Vagina (tissue), 2 donors: ENCODE data around the gene SLC17A1. TPM values are rescaled to one million over a fixed set of nuclear protein-coding genes. Genes with fewer than 3 reads are reported as not detected.

Source experiments
- DNase-seq, 2 donors: peaks; one replicate each; pipeline ENCODE4 v3.0.0-alpha.2; 2017; ENCODE audit errors: extremely low spot score in 2 of 2
- H3K27ac ChIP-seq: fragments of 200-600 bp; sonication (generic); one replicate; pipeline ENCODE4 v1.5.1; 2019
- H3K27me3 ChIP-seq: fragments of 200-600 bp; sonication (generic); one replicate; pipeline ENCODE4 v1.5.1; 2019
- H3K36me3 ChIP-seq, 2 donors: fragments of 200-600 bp; sonication (generic); one replicate each; pipeline ENCODE4 v1.5.1; 2017 to 2019
- H3K4me1 ChIP-seq: fragments of 200-600 bp; sonication (generic); one replicate; pipeline ENCODE4 v1.5.1; 2019
- H3K4me3 ChIP-seq, 2 donors: fragments of 200-600 bp; sonication (generic); 1 replicate in 1 of 2; 2 replicates in 1 of 2; pipeline ENCODE4 v1.5.1; 2016 to 2019
- H3K9me3 ChIP-seq: fragments of 200-600 bp; sonication (generic); one replicate; pipeline ENCODE4 v1.5.1; 2019
- CTCF ChIP-seq, 3 experiments: fragments of 450-650 bp in 2 of 3; fragments of 200-600 bp in 1 of 3; sonication (generic) in 1 of 3; IDR thresholded peaks; one replicate each; pipeline ENCODE4 v1.5.1; 2017 to 2019; ENCODE audit warnings: antibody characterized with exemption in 3 of 3, mild to moderate bottlenecking in 2 of 3, moderate library complexity in 2 of 3
- POLR2A ChIP-seq, 2 donors: fragments of 450-650 bp; IDR thresholded peaks; one replicate each; pipeline ENCODE4 v1.6.1; 2017; ENCODE audit warnings: antibody characterized with exemption in 2 of 2, mild to moderate bottlenecking in 2 of 2, moderate library complexity in 2 of 2
- POLR2AphosphoS5 ChIP-seq, 2 donors: sonication (generic); formaldehyde crosslinking; IDR thresholded peaks; one replicate each; pipeline ENCODE4 v1.9.0; 2017; ENCODE audit warnings: antibody characterized with exemption in 2 of 2, mild to moderate bottlenecking in 2 of 2, low read depth in 1 of 2; ENCODE audit not compliant: insufficient read depth in 1 of 2
- intact Hi-C: fragments of 100-400 bp; cut with DNase I; formaldehyde crosslinking; loops from one replicate; pipeline ENCODE4 v1.15.1; 2023
- total RNA-seq: library from RNA; depleted of rRNA; stranded (reverse); fragments of >200 nt; gene quantifications from one replicate; pipeline ENCODE4 v1.2.3, GENCODE V29; 2016

The SLC17A1 gene
- total RNA-seq, 1 donor from 2014 or later: not detected

- Histone ChIP-seq H3K9me3 (no peaks in the 10 kb centered on the region), H3K27me3 (no peaks in the 10 kb centered on the region), H3K4me3 (no peak overlapping the region), H3K27ac (no peak overlapping the region), H3K4me1 (no peaks in the 10 kb centered on the region), H3K36me3 (no peaks in the 10 kb centered on the region)
- no peak for DNase-seq
- TF ChIP-seq POLR2A (IDR thresholded peaks at IDR 0.05): no peak
- no peak for TF ChIP-seq CTCF (IDR thresholded peaks at IDR 0.05)
- TF ChIP-seq POLR2AphosphoS5 (IDR thresholded peaks at IDR 0.05; ENCODE audit: insufficient read depth in 1 of 2, low read depth in 1 of 2): no peak
- intact Hi-C loops: no loop called here
Measured at GRCh38 chr6:25875563-25875905, 43.7 kb upstream of the SLC17A1 start.

GRCh38 chr6:25874822-25875562 lies 43.1 kb upstream of the SLC17A1 start:
- H3K27ac ChIP-seq: no peak overlapping the region
- H3K36me3 ChIP-seq: no peaks in the 10 kb centered on the region
- H3K9me3 ChIP-seq: no peaks in the 10 kb centered on the region
- intact Hi-C loops: no loop called here
- no peak for TF ChIP-seq POLR2A (IDR thresholded peaks at IDR 0.05)
- TF ChIP-seq POLR2AphosphoS5 (IDR thresholded peaks at IDR 0.05; ENCODE audit: insufficient read depth in 1 of 2, low read depth in 1 of 2): no peak
- no peak for TF ChIP-seq CTCF (IDR thresholded peaks at IDR 0.05)
- no peaks in the 10 kb centered on the region for H3K27me3 ChIP-seq
- no peak for DNase-seq
- no peaks in the 10 kb centered on the region for H3K4me1 ChIP-seq
- H3K4me3 ChIP-seq: no peak overlapping the region

- H3K36me3 ChIP-seq: no peaks in the 10 kb centered on the region
- H3K27me3 ChIP-seq: no peaks in the 10 kb centered on the region
- no peaks in the 10 kb centered on the region for H3K9me3 ChIP-seq
- intact Hi-C loops: no loop called here
- no peak within 1 kb of the TSS for H3K4me3 ChIP-seq
- no peak for DNase-seq
- TF ChIP-seq CTCF (IDR thresholded peaks at IDR 0.05) (no peak), POLR2AphosphoS5 (IDR thresholded peaks at IDR 0.05; ENCODE audit: insufficient read depth in 1 of 2, low read depth in 1 of 2) (no peak)
- no peaks in the 10 kb centered on the region for H3K4me1 ChIP-seq
- no peak within 1 kb of the TSS for H3K27ac ChIP-seq
Measured at GRCh38 chr6:25874118-25874517, 42.3 kb upstream of the SLC17A1 start, which contains the start of gene SLC17A3. TSS of gene SLC17A3 (minus strand) at chr6:25874243. CDS start at chr6:25868387, 5,856 bp downstream.

- TF ChIP-seq POLR2A (IDR thresholded peaks at IDR 0.05) (no peak), POLR2AphosphoS5 (IDR thresholded peaks at IDR 0.05; ENCODE audit: insufficient read depth in 1 of 2, low read depth in 1 of 2) (no peak), CTCF (IDR thresholded peaks at IDR 0.05) (no peak)
- intact Hi-C loops: no loop called here
- DNase-seq: no peak
- Histone ChIP-seq H3K4me3 (no peak overlapping the region), H3K27me3 (no peaks in the 10 kb centered on the region), H3K27ac (no peak overlapping the region), H3K36me3 (no peaks in the 10 kb centered on the region), H3K9me3 (no peaks in the 10 kb centered on the region), H3K4me1 (no peaks in the 10 kb centered on the region)
Measured at GRCh38 chr6:25872814-25873213, 41.0 kb upstream of the SLC17A1 start.

- TF ChIP-seq CTCF (IDR thresholded peaks at IDR 0.05) (no peak), POLR2A (IDR thresholded peaks at IDR 0.05) (no peak), POLR2AphosphoS5 (IDR thresholded peaks at IDR 0.05; ENCODE audit: insufficient read depth in 1 of 2, low read depth in 1 of 2) (no peak)
- DNase-seq: no peak
- Histone ChIP-seq H3K4me3 (no peak overlapping the region), H3K27ac (no peak overlapping the region), H3K36me3 (no peaks in the 10 kb centered on the region), H3K9me3 (no peaks in the 10 kb centered on the region), H3K27me3 (no peaks in the 10 kb centered on the region), H3K4me1 (no peaks in the 10 kb centered on the region)
- intact Hi-C loops: no loop called here
Measured at GRCh38 chr6:25869840-25870239, 38.0 kb upstream of the SLC17A1 start.
